GM18867 (cell line): ENCODE data around the gene SPINDOC.

ENCODE experiments used
- ATAC-seq: cut with Tn5 transposase; IDR thresholded peaks from one replicate; pipeline ENCODE4 v1.9.1; 2021; ENCODE audit warnings: mild to moderate bottlenecking, moderate library complexity; ENCODE audit not compliant: unreplicated experiment

SPINDOC gene

GRCh38 chr11:63829823-63830489 is 16.7 kb downstream of the SPINDOC start:
- ATAC-seq = no peak

- ATAC-seq = no peak
Measured at GRCh38 chr11:63831326-63831725, 18.1 kb downstream of the SPINDOC start.

DNA sequence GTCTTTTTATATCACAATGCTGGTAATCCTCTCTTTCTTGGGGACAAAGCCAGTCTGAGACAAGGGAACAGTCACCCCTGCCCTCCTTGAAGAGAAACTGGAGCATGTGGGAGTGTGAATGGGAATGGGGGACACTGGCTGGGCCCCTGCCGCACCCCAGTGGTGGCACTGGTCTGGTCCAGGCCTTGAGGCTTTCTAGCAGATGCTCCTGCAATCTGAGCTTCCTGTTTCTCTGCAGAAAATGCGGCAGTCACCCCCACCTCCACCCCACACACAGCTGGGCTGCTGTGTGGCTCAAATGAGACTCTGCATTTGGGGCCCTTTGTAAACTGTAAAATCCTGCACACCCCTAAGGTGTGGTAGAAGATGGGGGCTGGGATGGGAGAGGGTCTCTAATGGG is 19.1 kb downstream of the SPINDOC start:
- ATAC-seq = no peak

DNA sequence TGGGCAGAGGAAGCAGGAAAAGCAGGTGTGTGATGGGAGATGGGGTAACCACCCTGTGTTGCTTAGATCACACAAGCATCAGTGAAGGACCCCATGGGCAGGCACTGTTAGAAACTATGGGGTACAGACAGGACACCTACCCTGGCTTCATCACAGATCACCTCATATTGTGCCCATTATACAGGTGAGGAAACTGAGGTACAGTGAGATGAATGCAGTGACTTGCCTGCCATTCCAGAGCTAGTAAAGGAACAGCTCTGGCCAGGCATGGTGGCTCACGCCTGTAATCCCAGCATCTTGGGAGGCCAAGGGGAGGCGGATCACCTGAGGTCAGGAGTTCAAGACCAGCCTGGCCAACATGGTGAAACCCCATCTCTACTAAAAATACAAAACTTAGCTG is 19.8 kb downstream of the SPINDOC start:
- no peak for ATAC-seq

DNA sequence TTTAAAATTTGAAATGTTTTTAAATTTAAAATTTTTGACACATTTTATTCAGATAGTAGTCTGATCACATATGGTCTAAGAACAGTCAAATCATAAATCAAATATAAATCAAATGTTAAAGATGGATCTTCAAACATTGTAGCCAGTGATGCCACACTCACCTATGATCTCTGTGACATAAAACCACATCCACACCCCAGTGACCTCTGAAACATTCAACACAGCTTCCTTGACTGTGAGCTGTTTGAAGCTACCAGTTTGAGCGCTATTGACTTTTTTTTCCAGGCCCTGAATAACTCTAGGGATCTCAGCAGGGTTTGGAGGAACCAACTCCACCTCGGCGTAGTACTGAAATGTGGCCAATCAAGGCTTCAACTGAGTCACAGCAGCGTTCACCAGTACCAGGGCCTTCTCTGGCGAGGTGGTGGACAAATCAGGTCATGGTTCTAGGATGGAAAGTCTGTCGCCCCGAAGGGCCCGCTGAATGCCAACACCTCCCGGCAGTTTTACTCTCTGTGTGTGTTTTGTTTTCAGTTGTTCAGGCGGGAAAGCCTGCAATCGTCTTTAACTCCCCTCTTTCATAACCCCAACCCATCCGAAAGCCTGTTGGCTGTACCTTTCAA is 21.4 kb downstream of the SPINDOC start:
- no peak for ATAC-seq

DNA sequence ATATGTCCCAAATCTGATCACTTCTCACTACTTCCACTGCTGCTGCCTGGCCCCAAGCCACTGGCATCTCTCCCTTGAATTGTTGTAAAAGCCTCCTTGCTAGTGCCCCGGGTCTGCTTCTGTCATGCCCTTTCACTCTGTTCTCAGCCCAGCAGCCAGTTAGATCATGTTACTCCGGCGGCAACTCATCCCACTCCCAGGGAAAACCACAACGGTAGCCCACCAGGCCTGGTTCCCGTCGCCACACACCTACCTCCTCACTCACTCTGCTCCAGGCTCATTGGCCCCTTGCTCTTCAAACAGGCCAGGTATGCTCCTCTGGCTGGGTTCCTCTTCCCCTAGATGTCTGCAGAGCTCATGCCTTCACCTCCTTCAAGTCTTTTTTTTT is 21.9 kb downstream of the SPINDOC start:
- ATAC-seq = no peak

DNA sequence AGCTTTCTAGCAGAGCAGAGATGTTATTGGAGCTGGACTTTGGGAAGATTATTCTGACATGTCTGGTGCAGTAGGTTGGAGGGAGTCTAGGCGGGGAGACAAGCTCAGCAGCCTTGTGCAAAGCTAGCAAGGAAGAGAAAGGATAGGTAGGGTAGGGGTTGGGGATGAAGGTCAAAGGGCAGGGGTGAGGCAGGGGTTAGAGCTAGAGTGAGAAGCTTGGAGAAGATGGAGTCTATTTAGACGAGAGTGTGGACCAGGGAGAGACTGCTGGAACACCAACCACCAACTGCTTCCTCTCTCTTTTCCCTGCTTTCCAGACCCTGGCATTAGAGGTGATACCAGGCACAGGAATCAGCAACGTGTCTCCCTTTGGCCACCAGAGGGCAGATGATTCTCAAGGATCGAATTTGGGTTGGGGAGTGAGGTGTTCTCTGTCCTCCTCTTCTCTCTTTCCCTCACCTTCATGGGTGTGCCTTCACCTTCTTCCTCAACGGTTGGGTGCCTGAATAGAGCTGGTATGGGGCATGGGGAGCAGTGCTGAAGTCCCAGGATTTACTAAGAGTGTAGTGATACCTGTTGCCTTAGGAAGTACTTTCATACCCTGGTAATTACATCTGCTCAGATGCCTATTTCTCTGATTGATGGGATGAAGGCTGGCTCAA is 23.9 kb downstream of the SPINDOC start:
- no peak for ATAC-seq

DNA sequence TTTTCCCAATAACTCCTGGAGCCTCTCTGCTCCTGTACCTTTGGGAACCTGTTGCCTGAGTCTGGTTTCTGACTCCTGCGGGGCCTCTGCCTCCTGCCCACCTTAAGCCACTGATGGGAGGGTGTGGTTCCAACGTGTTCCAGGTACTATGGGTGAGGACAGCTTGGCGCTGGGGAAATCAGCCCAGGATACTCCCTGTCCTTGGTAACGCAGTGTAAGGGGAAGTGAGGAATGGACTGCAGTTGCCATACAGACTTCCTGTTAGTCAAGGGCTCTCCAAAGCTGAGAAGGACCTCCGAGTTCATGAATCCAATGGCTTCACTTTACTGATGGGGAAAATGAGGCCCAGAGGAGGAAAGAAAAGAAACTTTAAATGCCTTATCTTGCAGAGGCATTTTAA is 24.5 kb downstream of the SPINDOC start:
- ATAC-seq = no peak

- ATAC-seq = no peak
Measured at GRCh38 chr11:63838150-63838677, 25.0 kb downstream of the SPINDOC start.

DNA sequence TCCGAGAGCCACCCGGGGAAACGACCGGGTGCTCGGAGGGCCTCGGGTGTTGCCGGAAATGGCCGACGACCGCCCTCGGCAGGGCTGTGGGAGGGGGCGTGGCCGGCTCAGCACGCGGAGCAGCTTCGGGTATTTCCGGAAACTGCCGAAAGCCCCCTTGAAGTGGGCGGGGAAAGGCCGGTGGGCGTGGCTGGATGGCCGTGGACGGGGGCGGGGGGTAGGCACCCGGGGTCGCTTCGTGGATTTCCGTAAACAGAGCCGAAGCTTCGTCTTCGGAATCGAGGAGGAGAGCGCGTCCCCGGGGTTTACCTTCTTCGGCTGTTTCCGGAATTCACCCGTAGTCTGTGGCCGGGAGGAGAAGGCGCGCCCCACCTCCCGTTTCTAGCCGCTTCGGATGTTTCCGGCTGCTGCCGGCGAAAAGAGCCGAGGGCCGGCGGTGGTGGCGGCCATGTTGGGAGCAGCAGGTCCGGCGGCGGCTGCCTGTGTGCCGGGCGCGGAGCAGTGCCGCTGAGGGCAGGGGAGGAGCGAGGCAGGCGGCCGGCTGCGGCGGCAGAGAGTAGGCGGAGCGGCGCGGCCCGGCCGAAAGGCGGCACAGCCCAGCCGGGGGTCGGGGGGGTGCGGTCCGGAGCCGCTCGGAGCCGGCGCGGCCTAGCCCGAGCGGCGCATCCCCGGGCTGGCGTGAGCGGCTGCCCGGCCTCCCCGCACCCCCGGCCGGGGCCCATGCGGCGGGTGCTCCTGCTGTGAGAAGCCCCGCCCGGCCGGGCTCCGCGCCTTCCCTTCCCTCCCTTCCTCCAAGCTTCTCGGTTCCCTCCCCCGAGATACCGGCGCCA is 25.6 kb downstream of the SPINDOC start, which contains the start of gene MARK2:
Gene MARK2, plus strand, starts transcription at position 433 of the 830 bp plus-strand sequence. Its CDS starts 397 bp downstream, at position 830.
- ATAC-seq = peak; percentile 75

GRCh38 chr11:63839508-63840355 is 26.5 kb downstream of the SPINDOC start:
- peak; percentile 1 for ATAC-seq

- no peak for ATAC-seq
Measured at GRCh38 chr11:63840356-63841060, 27.3 kb downstream of the SPINDOC start.

- ATAC-seq = no peak
Measured at GRCh38 chr11:63841554-63841953, 28.3 kb downstream of the SPINDOC start.

GRCh38 chr11:63843041-63843440 is 29.8 kb downstream of the SPINDOC start:
- ATAC-seq = no peak

- ATAC-seq = no peak
Measured at GRCh38 chr11:63844836-63845235, 31.6 kb downstream of the SPINDOC start.

DNA sequence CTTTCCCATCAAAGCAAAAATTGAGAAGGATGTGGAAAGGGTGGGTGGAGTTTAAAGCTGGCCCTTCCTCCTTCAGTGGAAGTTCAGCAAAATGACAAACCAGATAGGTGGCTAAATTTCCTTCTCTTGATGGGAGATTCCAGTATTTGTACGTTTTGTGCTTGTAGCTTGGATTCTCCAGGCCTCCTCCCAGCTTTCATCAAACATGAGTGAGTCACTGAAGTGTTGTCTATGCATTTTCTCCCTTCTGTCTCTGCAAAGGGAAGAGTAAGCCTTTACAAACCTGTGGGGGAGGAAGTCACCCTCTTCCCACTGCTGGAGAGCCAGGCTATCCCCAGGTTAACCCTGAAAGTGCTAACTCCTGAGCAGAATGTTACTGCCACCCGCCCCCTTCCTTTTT is 32.0 kb downstream of the SPINDOC start:
- no peak for ATAC-seq

DNA sequence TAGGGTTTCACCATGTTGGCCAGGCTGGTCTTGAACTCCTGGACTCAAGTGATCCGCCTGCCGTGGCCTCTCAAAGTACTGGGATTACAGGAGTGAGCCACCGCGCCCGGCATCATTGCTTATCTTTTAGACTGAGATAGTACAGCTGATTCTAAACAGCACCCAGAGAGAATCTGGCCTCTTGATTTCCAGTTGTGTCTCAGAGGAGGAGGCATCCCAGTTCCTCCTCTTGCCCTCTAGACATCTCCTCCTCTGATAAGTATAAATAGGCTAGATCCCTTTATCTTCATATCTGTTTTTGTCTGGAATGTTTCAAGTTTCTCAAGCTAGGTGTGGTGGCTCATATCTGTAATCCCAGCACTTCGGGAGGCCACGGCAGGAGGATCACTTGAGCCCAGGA is 32.7 kb downstream of the SPINDOC start:
- no peak for ATAC-seq

- no peak for ATAC-seq
Measured at GRCh38 chr11:63846897-63847296, 33.6 kb downstream of the SPINDOC start.

DNA sequence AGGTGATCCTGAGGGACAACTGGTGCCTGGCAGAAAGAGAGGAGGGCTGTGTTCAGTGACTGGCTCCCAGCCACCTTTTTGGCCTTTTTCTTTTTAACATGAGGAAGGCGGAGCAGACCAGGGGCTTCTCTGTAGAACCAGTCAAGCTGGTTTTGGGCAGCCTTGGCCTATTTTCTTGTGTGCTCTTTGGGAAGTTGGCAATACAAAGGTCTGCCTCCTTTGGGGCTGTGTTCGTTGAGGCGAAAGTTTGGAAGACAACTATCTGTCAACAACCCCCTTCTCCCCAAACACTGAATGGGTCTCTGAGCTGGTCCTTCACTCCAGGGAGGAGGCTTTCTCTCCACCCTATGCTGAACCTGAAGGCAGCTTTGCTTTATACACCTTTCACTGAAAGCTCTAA is 34.1 kb downstream of the SPINDOC start:
- no peak for ATAC-seq

DNA sequence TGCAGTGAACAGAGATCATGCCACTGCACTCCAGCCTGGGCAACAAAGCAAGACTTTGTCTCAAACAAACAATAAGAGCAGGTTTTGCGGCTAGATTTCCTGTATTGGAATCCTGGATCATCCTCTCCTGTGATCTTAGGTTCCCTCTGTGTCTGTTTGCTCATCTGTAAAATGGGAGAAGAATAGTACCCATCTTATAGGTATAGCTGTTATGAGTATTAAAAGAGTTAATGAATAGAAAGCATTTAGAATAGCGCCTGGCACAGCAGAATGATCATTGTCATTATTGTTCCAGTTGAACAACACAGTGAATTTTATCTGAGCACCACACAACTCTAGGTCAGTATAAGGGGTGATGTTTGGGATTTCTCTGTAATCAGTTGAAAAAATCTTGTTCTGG is 36.4 kb downstream of the SPINDOC start:
- ATAC-seq = no peak
